HG03521 (cell line): ENCODE results near the gene PDE6B.

ENCODE experiments used
- ATAC-seq: cut with Tn5 transposase; IDR thresholded peaks from one replicate; pipeline ENCODE4 v1.9.1; 2021; ENCODE audit warnings: mild to moderate bottlenecking, moderate library complexity; ENCODE audit not compliant: unreplicated experiment

Gene PDE6B

GRCh38 chr4:655464-656151, 30.2 kb downstream of the PDE6B start:
- ATAC-seq: no peak

GRCh38 chr4:656436-657337, 31.3 kb downstream of the PDE6B start:
- ATAC-seq: no peak

DNA sequence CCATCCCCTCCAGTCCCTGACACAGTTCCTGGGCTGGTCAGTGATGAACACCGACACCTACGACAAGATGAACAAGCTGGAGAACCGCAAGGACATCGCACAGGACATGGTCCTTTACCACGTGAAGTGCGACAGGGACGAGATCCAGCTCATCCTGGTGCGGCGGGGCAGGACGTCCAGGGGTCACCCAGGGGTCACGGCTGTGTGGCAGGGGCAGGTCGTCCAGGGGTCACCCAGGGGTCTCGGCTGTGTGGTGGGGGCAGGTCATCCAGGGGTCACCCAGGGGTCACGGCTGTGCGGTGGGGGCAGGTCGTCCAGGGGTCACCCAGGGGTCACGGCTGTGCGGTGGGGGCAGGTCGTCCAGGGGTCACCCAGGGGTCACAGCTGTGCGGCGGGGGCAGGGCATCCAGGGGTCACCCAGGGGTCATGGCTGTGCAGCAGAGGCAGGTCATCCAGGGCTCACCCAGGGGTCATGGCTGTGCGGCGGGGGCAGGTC, 32.0 kb downstream of the PDE6B start:
- ATAC-seq: no peak

GRCh38 chr4:657834-658667, 32.7 kb downstream of the PDE6B start:
- no peak for ATAC-seq

DNA sequence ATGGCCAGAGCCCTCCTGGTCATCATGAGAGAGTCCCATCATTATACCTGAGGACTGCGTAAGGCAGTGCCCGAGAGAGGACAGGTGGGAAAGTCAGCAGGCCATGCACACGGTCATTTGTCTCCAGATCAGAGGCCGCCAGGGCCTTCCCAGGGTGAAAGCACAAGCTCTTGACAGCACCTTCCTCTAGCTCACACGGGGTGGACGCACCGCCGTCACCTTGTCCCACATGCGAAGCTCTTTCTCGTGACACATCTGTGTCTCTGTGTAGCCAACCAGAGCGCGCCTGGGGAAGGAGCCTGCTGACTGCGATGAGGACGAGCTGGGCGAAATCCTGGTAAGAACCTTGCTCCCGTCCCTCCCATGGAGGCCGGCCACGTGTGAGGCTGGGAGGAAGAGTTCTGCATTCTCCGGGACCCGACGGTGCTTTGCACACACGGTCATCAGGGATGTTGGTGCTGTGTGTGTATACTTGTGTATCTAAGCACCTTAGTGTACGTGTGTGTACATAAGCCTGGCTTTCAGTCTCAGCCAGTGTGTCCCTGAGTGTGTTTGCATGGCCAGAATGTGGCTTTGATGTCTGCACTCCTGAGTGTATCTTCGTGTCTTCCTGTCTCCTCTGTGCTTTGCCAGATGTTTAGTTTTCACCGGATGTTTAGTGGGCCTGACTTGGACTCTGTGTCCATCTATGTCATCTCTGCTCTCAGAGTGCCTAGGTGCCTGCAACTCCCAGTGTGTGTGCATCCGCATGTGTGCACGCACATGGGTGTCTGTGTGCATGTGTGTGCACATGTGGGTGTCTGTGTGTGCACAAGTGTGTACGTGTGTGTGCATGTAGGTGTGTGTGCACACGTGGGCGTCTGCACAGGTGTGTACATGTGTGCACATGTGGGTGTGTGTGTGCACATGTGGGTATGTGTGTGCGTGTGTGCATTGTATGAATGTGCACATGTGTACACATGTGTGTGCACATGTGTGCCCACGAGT, 33.6 kb downstream of the PDE6B start:
- ATAC-seq: no peak

DNA sequence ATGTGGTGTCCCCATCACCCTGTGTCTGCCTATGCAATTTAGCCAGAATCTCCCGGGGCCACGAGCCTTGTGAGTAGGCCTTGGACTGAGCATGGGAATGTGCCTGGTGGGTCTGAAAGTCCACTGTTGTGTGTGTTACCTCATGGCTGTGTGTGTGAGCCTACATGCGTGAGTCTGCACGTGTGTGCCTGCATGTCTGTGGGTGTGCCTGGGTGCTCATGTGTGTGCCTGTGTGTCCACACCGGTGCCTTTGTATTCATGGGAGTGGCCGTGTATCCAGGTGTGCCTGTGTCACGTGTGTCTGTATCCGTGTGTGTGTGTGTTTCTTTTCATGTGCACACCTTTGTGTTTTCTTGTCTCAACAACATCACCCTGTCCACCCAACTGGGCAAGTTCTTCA, 34.5 kb downstream of the PDE6B start:
- no peak for ATAC-seq

DNA sequence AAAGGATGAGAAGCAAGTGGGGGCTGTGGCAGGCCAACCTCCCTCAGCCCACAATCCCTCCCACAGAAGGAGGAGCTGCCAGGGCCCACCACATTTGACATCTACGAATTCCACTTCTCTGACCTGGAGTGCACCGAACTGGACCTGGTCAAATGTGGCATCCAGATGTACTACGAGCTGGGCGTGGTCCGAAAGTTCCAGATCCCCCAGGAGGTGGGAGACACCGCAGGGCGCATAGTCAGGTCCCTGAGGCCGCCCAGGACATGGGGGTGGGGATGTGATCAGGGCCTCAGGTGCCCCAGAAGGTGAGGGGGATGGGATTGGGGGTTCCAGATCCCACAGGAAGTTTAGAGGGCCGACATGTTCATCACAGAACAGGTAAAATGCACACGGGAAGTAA, 35.0 kb downstream of the PDE6B start:
- ATAC-seq: no peak

DNA sequence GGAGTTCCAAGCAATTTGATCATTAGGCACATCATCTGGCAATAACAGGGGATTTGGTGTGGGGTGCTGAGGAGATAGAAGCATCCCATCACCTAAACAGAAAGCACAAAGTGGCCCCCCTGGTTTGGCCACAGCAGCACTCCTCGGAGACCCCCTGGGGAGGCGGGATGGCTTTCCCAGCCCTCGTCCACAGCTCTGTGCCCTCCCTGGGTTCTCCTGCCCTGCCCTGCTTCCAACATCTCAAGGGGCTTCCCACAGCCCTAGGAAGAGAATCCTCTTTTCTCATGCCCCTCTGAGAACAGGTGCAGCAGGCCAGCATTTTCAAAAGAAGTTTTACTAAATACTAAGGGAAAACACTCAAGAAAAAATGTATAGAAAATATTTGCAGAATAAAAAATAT, 35.9 kb downstream of the PDE6B start:
- ATAC-seq: no peak

DNA sequence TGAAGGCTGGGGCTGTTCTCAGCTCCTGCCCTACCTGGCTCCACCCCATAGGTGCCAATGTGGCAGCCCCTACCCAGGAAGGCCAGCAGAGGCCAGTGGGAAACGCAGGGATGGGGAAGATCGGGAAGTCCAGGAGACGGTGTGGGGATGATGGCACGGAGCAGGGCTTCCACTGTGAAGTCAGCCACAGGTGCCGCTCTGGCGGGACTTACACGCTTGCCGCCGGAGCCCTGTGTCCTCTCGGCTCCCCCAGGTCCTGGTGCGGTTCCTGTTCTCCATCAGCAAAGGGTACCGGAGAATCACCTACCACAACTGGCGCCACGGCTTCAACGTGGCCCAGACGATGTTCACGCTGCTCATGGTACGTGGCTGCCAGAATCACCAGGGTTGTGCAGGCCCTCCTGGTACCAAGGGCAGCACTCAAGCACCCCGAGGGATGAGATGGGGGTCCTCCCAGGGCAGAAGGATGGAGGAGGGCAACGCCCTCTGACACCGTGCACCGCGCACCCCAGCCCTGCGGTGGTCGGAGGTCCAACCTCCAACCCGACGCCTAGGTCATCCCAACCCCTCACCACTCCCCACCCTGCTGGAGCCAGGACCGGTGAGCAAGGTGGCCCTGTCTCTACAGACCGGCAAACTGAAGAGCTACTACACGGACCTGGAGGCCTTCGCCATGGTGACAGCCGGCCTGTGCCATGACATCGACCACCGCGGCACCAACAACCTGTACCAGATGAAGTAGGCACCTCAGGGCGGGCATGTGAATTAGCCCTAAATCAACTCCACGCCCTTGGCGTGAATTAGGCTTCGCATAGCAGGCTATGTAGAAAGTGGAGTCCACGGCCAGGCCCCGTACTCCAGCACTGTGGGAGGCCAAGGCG, 36.7 kb downstream of the PDE6B start:
- no peak for ATAC-seq

DNA sequence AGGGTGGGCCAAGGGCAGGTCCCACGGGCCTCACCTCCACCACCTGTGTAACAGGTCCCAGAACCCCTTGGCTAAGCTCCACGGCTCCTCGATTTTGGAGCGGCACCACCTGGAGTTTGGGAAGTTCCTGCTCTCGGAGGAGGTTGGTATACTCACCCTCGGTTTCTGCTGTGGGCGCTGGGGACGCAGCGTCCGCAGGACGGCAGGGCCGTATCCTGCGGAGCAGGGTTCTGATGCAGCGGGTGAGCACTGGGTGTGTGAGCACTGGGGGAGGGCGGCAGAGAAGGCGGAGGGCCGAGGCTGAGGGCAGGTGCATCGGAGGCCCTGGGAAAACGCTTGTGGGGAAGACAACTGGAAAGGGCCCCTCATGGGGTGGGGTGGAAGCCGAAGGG, 37.7 kb downstream of the PDE6B start:
- ATAC-seq: no peak

- ATAC-seq: peak; percentile 61
Measured at GRCh38 chr4:663438-664428, 38.4 kb downstream of the PDE6B start.

DNA sequence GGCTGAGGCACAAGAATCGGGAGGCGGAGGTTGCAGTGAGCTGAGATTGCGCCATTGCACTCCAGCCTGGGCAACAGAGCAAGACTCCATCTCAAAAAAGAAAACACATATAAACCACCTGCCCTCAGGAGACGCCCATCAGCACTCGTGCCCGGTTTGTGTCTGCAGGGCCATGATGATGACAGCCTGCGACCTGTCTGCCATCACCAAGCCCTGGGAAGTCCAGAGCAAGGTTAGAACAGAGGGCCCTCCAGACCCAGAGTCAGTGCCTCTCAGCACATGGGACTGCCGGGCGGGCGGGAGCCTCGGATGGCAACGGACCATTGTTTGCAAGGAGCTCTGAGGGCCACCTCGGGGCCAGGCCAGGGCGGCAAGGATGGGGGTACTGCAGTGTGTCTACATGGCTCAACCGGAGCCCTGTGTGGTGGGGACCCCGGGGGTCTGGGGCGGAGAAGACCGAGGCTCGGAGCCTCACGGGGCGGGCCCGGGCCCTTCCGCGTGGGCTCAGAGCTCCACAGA, 39.4 kb downstream of the PDE6B start:
- no peak for ATAC-seq

- no peak for ATAC-seq
Measured at GRCh38 chr4:665381-665750, 40.0 kb downstream of the PDE6B start.

- no peak for ATAC-seq
Measured at GRCh38 chr4:665751-666435, 40.5 kb downstream of the PDE6B start.

DNA sequence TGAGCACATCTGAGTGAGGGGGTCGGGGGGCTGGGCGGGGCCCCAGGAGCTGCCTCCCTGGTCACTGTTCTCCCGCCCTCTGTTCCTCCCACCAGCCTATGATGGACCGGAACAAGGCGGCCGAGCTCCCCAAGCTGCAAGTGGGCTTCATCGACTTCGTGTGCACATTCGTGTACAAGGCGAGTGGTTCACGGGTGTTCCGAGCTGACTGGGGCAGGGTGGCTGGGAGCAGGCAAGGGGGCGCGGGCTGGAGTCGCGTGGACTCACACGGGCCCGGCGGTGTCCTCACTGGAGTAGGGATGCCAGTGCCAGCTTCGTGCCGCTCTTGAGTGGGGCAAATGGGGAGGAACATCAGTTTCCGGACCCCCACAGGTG, 41.0 kb downstream of the PDE6B start:
- ATAC-seq: no peak

DNA sequence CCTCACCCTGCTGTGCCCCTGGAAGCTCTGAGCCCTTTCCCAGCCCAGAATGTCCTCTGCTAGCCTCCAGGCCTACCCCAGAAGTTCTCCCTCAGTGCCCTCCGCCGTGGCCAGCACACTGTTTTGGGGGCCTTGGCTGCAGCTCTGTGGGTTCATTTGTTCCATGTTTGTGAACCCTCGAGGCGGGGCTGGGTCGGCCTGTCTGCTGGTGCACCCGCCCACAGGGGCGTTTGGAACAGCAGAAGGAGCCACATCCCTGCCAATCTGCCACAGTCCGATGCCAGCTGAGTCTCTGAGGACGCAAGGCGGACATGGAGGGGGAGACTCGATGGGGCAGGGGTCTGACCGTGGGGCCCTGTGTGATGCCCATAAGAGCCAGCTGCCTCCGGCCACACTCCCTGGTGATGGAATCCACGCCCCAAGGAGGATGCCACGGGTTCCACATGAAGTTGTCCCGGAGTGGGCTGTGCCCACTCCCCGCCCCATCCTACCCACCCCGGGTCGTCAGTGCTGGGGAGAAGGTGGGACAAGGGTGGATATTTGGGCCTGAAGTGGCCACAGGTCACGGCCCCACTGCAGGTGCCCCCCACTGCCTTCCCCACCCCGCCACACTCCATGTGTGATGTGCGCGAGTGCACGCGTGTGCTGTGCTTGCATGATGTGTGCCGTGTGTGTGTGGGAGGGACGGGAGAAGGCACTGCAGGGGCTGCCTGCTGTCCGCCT, 41.6 kb downstream of the PDE6B start:
- no peak for ATAC-seq

- no peak for ATAC-seq
Measured at GRCh38 chr4:667545-667925, 42.2 kb downstream of the PDE6B start.
